Renal pelvis (tissue), 4 donors: ENCODE data around the gene TNFSF4. TPM values are rescaled to one million over a fixed set of nuclear protein-coding genes. Genes with fewer than 3 reads are reported as not detected.
"Not testable (repeated sequence)": the region's sequence is repeated elsewhere in the genome, so short reads cannot be mapped to it uniquely, and the experiment has no call there.

Experiments used
- DNase-seq: peaks from one replicate; pipeline ENCODE4 v3.0.0-alpha.2; 2013
- polyA plus RNA-seq, 3 donors: library from polyadenylated mRNA; unstranded; fragments of 120-200 nt; gene quantifications; one replicate each; pipeline ENCODE4 v1.2.1, GENCODE V29; 2013; ENCODE audit not compliant: insufficient read length in 3 of 3

Gene TNFSF4
- polyA plus RNA-seq, 3 donors = 1.2 to 2.0 (median 1.6) TPM

DNA sequence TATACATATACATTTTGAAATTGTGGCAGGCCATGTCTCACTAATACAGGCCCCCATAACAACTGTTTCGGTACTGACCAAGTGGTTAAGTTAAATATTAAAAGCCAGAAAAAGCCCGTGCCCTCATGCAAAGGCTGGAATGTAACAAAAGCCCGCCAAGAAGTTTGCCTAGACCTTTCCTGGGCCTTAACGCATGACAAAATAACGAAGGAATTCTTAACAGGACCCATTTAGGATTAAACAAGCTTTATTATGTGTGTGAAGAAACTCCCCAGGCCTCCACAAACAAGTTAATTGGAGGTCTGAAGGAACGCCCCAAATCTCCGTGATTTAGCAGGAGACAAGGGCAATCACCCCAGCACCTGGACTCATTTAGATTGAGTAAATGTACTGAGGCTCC lies 42.4 kb downstream of the TNFSF4 start:
- DNase-seq = no peak

DNA sequence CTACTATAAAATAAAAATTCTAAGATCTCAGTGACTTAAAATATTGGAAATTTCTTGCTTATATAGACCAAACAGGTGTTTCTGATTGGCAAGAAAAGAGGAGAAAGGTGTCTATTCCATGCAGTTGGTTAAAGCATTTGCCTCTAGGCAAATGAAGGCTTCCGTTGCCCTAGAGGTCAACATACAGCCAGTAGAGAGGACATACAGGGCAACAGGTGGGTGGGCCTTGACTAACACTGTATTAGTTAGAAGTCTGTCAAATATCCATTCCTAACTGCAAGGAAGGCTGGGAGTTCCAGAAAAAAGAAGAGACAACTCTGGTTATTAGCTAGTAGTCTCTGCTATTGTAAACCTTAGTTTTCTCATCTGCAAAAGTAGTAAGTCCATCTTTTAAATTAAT lies 43.0 kb downstream of the TNFSF4 start:
- no peak for DNase-seq

DNA sequence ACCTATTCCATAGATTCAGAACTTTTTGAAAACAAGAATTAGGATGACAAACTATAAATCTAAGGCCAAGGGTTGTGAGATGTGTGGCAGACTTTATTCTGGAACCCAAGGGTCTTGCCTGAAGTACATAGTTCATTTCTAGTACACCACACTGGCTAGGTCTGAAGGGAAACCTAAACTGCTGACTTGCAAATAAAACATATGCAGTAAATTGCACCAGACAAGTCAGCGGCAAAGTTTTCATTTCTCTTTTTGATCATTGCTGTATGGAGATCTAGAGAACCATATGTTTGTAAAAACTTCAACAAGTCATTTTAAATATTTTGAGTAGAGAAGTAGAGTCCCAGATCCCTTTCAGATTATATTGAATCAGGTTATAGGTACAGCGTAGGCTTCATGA lies 43.9 kb downstream of the TNFSF4 start:
- DNase-seq = no peak

GRCh38 chr1:173162601-173163000 lies 44.5 kb downstream of the TNFSF4 start:
- DNase-seq = no peak

DNA sequence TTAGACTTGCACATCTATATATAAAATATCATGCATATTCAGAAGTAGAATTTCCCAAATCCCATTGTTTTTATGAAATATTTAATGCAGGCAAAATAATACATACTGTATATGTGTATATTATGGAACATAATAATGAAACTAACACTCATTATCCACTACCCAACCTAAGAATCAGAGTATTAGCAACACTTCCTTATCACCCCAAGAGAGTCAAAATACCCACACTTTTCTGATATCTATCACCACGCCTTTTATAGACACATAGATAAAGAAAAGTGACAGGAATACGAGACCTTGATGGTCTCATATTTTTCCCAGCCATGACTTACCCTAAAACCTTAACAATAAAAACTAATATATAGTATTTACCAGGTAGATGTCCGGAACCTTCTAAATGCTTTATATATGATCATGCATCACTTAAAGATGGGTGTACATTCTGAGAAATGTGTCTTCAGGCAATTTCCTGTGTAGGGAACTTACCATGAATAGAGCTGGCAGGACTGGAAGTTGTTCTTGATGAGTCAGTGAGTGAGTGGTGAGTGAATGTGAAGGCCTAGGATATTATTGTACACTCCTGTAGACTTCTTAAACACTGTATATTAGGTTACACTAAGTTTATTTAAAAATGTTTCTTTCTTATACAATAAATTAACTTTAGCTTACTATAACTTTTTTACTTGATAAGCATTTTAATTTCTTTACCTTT lies 45.5 kb downstream of the TNFSF4 start:
- DNase-seq = no peak

GRCh38 chr1:173153964-173154363 lies 53.2 kb downstream of the TNFSF4 start:
- not testable (repeated sequence) for DNase-seq

GRCh38 chr1:173153503-173153902 lies 53.6 kb downstream of the TNFSF4 start:
- DNase-seq = no peak

DNA sequence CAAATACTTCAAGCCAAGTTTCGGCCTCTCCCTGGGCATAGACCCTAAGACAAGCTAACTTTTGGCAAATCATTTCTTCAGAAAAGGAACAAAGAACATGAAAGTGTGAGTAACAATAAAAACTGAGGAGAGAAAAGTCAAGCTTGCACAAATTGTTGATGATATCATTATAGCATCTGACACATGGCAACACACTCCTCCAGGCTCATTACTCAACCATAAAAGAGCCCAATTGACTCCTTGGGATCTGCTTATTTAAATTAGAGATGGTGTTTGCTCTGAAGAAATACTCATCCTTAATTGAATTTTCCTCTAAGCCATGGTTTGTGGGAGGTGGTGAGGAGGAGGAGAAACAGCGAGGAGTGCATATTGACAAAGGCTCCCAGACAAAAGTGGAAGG lies 54.5 kb downstream of the TNFSF4 start:
- no peak for DNase-seq

DNA sequence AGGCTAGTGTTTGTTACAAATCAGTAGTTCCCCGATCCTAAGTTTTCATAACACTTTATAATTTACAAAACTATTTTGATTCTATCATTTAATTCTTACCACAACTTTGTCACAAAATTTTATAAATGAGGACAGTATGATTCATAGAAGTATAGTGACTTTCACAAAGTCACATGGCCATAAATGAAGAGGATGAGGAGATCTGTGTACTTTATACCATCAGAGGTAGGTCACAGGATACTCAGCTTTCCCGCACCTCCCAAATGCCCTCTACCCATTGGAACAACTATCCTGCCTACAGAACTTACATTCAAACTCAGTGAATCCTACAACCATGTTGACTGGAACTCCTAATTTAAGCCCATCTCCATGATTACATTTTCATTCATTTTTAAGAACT lies 56.3 kb downstream of the TNFSF4 start:
- DNase-seq = no peak

GRCh38 chr1:173149887-173150286 lies 57.2 kb downstream of the TNFSF4 start:
- no peak for DNase-seq

GRCh38 chr1:173148971-173149370 lies 58.2 kb downstream of the TNFSF4 start:
- no peak for DNase-seq

- no peak for DNase-seq
Observed at GRCh38 chr1:173148545-173148944, 58.6 kb downstream of the TNFSF4 start.

DNA sequence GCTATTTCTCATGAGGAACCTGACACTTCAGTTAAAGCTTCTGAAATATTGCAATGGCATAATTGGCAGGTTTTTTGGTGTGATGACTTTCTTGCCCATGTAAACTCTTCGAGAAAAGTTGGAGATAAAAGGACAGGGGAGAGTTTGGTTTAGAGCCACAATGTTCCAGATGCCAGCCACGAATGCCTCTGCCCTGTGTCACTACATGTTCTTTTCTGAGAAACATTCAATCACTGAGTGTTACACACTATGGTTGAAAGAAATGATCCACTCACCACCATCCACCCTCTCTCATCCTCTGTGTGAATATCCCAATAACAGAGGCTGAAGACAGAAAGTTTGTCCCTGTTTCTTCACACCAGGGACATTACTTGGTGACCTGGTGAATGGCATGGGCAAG lies 66.4 kb downstream of the TNFSF4 start:
- no peak for DNase-seq

GRCh38 chr1:173139706-173140105 lies 67.4 kb downstream of the TNFSF4 start:
- no peak for DNase-seq

DNA sequence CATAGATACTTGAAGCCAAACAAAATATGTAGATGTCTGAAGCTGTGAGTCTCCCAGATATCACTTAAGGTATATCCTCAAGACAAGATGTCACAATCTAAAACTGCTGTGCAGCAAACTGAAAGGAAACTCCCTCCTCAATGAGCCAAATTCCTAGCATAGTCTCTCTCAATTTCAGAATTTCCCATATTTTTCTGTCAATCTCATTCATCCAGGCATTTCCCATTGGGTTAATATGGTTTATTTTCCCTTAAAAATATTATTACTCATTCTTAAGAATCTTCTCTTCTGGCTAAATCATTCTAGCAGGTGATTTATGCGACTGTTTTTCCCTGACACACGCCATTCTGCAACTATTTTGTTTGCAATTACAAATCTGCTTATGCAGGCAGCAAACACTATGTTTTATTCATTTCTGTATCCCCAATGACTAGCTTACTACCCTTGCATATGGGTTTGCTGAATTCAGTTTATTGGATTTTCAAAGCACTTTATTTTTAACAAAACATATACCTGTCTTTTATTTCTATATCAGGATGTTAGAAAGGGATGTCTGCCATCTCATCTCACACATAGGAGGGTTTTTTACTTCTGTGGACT lies 69.9 kb downstream of the TNFSF4 start:
- no peak for DNase-seq

DNA sequence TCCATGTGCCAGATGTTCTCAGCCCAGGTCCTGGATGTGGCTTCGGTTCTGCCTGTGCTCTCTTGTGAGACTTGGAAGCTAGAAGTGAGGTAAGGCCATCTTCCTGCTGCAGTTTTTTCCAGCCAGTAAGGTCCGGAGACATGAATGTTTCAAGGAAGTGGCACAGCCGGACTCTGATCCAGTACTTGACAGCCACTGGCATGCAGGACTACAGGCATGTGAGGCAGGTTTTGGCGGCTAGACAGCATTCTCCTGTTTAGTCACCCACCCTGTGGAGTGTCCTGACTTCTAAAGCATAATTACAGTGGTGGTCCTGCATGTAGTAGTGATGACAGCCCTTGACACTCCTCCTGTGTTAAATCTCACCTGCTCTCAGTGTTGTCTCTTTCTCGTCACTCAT lies 72.3 kb downstream of the TNFSF4 start:
- no peak for DNase-seq

DNA sequence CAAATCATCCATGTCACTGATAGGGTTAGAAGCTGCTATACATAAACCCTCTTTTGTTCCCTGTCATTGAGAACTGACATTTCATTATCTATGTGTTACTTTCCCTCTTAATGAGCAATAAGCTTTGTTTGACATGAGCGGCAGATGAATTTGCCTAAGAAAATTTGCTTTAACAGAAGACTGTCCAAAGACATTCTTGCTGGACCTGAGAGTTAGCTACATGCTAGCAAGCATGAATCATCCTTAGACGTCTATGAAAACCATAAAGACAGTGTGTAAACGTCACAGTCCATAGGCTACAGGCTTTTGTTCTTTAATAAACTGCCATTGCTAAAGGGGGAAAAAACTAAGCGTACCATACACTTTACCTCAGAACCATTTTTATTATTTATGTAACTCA lies 73.1 kb downstream of the TNFSF4 start:
- no peak for DNase-seq

Other genes with a start within 250 kb of the TNFSF4 start
- gene TNFSF18, start 156.4 kb downstream of the TNFSF4 start, polyA plus RNA-seq = under 1 TPM in 2 of 3 donors, not detected in 1; 0.10 to 0.11 TPM